Pulmonary artery endothelial cell (primary cell): Measurements from ENCODE around the gene GTF2H1. TPM values are rescaled to one million over a fixed set of nuclear protein-coding genes. Genes with fewer than 3 reads are reported as not detected.
"Not testable (repeated sequence)": the region's sequence is repeated elsewhere in the genome, so short reads cannot be mapped to it uniquely, and the experiment has no call there.

Experiments used
- DNase-seq: peaks from one replicate; pipeline ENCODE4 v3.0.0-alpha.2; 2011; ENCODE audit warnings: low read depth, low spot score
- total RNA-seq: library from RNA; depleted of rRNA; stranded (reverse); fragments of >200 nt; gene quantifications from 2 replicates; pipeline ENCODE4 v1.2.3, GENCODE V29; 2014

Gene GTF2H1
- total RNA-seq, 1 donor from 2014 or later = 52.4 TPM

DNA sequence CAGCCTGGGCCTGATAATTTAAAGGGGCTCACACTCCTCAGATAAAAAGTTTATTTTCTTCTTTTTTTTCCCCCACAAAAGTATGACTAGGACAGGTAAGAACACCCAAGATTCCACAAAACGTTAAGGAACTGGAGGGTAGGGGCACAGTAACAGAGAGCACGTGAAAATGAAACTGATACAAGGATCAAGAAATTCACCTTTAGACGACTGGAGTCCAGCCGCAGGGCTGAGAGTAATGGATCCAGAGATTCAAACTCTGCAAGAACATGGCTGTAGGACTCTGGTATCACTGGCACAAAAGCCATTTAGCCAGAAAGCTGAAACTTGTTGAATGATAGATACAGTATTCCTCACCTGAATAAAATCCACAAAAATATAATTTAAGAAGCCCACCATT lies 4.8 kb upstream of the GTF2H1 start:
- no peak for DNase-seq

DNA sequence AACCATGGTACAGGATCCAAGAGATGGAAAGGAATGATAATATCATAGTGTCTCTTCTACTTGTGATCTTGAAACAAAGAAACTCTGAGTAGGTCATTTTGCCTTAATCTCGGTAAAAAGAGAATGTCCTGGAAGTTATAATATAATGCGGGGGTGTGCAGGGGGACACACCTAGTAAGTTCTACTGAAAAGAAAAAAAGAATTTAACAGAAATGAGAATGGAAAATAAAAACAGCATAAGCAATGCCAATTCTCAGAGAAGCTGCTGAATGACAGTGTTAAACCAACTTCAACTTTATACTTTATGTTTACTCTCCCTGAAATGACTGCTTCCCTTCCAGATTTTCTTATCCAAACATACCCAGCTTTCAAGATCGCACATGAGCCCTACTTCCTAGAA lies 2.5 kb upstream of the GTF2H1 start:
- no peak for DNase-seq

GRCh38 chr11:18320617-18321016 lies 1.8 kb upstream of the GTF2H1 start:
- no peak for DNase-seq

DNA sequence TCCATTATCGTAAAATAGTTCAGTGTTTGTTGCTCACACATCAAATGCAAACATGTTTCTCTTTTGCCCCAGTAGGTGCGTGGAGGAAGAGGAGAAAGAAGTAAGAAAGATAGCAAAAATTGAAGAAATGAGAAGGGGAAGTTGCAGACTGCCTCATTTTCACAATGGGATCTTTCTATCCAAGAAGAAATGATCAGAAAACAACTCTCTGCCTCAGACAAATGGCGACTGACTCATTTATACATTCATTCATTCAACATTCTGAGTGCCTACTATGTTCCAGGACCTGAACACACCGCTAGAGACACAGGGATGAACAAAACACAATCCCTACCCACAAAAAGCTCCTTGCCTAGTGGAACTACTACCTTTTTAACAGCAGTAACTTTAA lies 794 bp upstream of the GTF2H1 start:
- no peak for DNase-seq

- no peak for DNase-seq
These were observed 627 bp downstream of the GTF2H1 start for GRCh38 chr11:18322818-18323570.

DNA sequence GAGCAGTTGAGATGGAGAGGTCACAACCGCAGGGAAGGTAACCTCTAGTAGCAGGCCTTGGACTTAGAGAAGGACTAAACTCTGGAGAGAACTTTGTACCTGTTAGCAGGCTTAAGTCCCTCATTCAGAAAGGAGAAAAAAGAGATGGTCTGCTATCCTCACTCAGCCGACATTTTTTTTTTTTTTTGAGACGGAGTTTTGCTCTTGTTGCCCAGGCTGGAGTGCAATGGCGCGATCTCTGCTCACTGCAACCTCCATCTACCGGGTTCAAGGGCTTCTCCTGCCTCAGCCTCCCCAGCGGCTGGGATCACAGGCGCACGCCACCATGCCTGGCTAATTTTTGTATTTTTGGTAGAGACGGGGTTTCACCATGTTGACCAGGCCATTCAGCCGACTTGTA lies 1.5 kb downstream of the GTF2H1 start:
- DNase-seq = not testable (repeated sequence)

DNA sequence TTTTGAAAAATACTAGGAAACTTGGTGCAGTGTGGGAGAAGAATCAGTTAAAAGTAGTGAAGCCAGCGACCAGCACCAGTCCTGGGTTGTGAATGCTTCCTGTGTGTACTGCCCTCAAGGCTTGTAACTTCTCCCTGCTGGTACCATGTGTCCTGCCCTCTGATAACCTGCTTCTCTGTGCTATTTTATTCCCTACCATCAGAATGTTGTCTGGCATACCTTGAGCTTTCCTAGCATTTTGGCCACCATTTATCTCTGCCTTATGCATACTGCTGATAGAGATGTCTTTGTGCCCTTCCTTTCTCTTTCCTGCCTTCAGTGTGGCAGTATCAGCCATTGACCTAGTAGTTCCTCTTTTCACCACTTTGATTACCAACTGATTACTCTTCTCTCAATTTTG lies 2.0 kb downstream of the GTF2H1 start:
- no peak for DNase-seq

DNA sequence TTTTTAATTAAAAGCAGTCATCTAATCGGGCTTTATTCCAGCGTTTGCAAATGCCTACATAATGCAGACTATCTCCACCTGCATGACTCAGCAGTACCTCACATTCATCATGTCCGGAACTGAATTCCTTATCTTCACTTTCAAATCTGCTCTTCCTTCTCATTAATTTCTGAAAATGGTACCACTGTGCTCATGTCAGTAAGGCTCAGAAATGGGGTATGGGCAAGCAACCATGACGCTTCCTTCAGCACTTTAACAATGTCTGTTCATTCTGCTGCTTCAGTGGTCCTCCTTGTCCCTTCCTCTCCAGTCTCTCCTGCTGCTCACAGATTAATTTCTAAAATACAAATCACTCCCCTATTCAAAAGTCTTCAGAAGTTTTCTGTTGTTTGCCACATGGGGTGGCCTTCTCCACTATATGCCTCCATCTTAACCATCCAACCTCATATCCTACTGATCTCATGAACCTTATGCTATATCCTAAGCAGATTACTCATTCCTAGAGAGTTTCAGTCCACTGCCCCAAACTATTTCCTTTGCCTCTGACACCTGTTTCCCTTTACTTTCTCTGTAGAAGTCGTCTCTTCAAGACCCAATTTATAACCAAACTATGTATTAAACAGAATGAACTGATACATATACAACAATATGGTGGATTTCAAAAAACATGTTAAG lies 7.0 kb downstream of the GTF2H1 start:
- no peak for DNase-seq

- no peak for DNase-seq
These were observed 8.6 kb downstream of the GTF2H1 start for GRCh38 chr11:18330921-18331320.

- DNase-seq = no peak
These were observed 9.9 kb downstream of the GTF2H1 start for GRCh38 chr11:18332302-18332701.

DNA sequence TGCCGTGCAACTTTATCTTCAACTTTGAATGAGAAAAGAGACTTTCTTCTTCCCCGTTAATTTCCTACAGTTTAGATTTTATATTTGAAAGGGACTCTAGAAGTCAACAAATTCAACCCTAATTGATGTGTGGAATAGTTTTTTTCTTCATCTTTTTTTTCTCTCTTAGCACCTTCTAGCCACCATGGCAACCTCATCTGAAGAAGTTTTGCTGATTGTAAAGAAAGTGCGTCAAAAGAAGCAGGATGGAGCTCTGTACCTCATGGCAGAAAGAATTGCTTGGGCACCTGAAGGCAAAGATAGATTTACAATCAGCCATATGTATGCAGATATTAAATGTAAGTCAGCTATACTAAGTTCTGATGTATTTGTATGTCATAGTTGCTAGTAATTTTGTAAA lies 10.5 kb downstream of the GTF2H1 start:
- DNase-seq = no peak

DNA sequence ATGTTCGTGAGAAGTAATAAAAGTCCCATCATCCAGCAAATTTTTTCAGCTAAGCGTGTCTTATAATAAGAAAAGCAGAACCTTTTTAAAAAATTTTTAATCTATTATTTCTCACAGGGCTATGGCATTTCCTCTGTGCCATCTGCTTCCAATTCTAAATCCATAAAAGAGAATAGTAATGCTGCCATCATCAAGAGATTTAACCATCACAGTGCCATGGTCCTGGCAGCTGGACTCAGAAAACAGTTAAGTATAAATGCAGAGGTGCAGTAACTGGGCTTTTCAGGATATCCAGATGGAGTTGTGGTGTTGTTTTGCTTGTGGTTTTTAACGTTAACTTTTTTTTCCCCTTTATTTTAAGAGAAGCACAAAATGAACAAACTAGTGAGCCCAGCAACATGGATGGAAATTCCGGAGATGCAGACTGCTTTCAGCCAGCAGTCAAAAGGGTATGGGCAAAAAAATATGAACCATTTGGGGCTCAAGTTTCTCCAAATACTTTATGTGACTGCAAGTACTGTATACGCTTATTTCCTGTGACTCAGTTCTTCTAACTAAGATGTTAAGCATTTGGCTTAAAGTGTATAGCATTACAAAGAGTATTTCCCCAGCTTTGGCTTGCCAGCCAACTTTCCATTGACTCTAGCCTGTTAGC lies 25.2 kb downstream of the GTF2H1 start:
- no peak for DNase-seq

DNA sequence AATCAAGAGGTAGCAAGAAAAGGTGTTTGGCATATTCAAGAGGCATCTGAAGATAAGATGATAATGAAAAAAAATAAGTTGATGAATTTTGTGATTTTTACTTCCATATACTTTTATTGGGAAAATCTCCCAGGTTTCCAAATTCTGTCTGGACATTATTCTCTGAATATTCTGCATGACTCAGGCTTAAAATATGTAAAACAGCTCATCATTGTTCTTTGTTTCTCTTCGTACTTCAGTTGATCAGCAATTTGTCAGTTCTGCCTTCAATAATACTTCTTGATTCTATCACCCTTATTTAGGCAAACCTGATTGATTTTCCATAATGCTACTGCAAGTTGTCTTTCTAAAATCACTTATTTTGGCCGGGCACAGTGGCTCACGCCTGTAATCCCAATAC lies 30.2 kb downstream of the GTF2H1 start:
- DNase-seq = no peak

DNA sequence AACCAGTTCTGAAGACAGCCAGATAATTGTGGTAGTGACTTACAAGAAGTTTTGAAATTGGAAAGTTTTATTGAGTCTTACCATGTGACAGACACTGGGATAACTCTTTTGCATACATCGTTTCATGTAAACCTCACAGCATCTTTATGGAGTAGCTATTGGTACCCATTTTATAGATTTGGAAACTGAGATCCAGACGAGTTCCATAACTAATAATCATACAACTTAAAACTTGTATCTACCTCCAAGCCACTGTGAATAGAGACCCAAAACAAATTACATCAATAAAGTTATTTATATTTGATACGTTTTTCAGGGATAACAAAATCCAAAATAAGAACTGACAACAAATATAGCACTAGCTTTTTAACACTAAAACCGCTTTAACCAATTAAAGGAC lies 36.3 kb downstream of the GTF2H1 start:
- no peak for DNase-seq

DNA sequence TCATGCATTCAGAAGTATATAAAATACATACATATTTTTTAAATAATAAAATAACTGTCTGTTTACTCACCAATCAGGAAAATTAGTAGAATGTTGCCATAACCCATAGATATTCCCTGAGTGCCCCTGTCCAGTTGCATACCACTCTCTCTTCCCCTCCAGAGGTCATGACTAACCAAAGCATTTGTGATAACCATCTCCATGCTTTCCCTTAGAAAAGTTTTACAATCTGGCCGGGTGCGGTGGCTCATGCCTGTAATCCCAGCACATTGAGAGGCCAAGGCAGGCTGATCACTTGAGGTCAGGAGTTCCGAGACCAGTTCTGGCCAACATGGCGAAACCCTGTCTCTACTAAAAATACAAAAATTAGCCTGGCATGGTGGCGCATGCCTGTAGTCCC lies 38.8 kb downstream of the GTF2H1 start:
- DNase-seq = no peak

- no peak for DNase-seq
These were observed 42.2 kb downstream of the GTF2H1 start for GRCh38 chr11:18364495-18365073.

GRCh38 chr11:18365741-18366140 lies 43.4 kb downstream of the GTF2H1 start:
- DNase-seq = no peak

GRCh38 chr11:18366286-18366685 lies 43.9 kb downstream of the GTF2H1 start:
- no peak for DNase-seq

DNA sequence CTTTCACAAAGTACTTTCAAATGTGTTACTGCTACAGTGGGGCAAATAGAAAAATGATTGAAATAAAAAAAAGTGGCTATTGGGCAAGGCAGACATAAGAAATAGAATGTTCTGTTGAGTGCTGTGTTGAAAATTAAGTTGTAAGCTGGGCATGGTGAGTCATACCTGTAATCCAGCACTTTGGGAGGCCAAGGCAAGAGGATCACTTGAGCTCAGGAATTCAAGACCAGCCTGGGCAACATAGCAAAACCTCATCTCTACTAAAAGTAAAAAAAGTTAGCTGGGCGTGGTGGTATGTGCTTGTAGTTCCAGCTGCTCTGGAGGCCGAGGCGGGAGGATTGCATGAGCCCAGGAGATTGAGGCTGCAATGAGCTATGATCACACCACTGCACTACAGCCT lies 45.1 kb downstream of the GTF2H1 start:
- DNase-seq = no peak

GRCh38 chr11:18368221-18368620 lies 45.9 kb downstream of the GTF2H1 start:
- DNase-seq = no peak

DNA sequence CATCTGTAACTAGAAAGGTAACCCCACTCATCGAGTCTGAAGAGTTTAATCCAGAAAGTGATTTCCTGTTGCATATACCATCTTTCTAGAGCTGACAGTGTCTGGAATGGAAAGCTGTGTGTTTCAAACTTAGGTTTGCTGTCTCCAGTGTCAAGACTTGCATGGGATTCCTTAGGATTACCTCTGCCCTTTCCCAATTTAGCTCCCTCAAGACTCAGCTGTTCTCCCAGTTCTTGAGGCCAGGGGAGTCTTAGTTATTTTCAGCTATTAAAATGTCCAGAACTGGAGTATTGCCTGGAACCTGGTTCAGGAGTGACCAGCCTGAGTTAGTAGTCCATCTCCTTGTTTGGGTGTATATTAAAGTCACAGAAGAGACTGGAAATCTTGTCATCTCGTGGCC lies 47.0 kb downstream of the GTF2H1 start:
- DNase-seq = no peak

GRCh38 chr11:18371279-18371678 lies 48.9 kb downstream of the GTF2H1 start:
- no peak for DNase-seq
